Limb (tissue), 2 donors: ENCODE data around the gene EP400.

Source experiments
- DNase-seq, 2 donors: peaks; one replicate each; pipeline ENCODE4 v3.0.0-alpha.2; 2016; ENCODE audit errors: extremely low spot score in 2 of 2

EP400 gene

DNA sequence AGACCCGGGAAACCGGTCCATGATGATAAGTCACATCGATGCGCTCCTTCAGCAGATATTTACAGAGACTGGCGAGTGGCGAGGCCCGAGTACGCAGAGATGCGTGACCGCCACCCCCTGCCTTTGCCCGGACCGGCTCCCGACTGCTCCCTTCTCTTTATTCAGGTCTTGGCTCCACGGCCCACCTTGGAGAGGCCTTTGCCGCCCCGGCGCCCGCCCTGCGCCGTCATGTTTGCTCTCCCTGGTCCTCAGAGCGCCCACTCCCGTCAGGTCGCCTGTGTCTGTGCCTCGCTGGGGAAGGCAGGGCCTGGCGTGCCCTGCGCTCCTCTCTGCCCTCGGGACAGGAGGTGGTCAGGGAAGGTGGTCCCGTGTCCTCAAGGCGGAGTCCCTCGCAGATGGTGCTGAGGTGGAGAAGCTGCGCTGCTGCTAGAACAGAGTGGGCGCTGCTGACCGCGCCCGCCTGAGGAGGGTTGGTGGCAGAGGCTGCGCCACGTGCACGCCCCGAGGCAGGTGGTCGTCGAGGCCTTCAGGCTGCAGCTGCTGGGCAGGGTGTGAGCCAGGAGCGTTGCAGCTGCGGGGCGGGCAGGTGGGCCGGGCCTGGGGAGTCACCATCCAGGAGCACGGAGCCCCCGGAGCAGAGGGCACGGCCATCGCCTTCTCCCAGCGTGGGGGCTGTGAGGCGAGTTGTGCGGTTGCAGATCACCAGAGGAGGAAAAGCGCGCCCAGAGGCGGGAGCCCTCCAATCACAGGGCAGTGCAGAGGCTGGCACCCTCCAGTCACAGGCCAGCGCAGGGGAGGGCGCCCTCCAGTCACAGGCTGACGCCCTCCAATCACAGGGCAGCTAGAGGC is 167.2 kb downstream of the EP400 start:
- DNase-seq = no peak

DNA sequence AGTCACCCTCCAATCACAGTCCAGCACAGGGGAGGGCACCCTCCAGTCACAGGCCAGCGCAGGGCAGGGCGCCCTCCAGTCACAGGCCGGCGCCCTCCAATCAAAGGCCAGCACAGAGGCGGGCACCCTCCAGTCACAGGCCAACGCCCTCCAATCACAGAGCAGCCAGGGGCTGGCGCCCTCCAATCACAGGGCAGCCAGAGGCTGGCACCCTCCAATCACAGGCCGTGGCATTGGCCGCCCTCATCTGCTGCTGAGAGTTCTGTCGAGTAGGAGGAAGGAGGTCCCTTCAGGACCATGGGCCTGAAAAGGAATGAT is 167.8 kb downstream of the EP400 start:
- DNase-seq = no peak

DNA sequence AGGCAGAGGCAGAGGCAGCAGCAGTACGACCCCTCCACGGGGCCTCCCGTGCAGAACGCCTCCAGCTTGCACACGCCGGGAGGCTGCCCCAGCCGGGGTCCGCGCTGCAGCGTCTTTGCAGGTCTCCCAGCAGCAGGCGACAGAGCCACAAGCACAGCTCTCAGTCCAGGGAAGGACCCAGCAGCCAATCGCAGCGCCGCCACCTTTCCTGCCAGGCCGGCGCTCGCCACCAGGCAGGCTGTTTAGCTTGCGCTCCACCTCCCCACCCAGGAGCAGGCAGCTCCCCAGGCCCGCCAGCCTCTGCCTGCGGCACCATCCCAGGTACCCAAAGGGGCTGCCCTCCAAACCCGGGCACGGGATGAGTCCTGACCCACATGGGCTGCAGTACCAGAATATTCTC is 169.1 kb downstream of the EP400 start:
- no peak for DNase-seq

DNA sequence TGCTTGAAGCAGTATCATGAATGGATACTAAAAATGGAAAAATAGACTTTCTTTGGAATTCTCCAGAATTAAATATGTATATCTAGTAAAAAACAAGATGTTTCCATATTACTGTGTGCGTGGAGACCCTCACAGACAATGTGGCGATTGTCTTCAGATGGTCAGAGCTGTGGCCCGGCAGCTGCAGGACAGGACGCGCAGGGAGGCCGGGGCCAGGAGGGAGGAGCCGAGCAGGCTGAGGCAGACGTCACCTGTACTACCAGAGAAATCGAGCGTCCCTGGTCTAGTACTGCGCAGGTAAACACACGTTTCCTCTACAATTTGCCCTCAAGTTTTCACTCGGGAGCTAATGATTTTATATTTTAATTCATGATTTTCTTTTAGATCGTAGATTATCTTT is 171.5 kb downstream of the EP400 start:
- DNase-seq = no peak

DNA sequence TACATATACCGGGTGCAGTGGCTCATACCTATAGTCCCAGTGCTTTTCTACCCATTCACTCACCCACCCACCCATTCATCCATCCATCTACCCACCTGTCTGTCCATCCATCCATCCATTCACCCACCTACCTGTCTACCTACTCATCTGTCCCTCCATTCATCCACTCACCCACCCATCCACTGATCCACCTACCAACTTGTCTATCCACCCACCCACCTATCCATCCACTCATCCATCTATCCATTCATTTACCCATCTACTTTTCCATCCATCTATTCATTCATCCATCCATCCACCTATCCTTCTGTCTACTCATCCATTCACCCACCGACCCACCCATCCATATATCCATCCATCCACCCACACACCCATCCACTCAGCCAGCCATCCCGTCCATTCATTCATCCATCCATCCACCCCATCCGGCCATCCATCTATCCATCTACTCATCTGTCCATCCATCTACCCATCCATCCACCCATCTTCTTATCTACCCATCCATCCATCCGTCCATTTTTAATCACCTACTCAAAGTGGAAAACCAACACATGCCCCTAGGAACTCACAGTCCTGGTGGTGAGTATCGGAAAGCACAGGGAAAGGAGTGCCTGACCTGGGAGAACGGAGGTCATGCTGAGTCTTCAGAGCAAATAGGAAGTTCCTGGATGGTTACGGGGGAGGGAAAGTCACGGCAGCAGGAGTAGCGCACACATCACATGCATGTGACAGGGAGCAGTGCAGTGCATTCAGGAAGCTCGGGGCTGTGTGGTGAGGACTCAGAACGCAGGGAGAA is 174.4 kb downstream of the EP400 start:
- DNase-seq = no peak

DNA sequence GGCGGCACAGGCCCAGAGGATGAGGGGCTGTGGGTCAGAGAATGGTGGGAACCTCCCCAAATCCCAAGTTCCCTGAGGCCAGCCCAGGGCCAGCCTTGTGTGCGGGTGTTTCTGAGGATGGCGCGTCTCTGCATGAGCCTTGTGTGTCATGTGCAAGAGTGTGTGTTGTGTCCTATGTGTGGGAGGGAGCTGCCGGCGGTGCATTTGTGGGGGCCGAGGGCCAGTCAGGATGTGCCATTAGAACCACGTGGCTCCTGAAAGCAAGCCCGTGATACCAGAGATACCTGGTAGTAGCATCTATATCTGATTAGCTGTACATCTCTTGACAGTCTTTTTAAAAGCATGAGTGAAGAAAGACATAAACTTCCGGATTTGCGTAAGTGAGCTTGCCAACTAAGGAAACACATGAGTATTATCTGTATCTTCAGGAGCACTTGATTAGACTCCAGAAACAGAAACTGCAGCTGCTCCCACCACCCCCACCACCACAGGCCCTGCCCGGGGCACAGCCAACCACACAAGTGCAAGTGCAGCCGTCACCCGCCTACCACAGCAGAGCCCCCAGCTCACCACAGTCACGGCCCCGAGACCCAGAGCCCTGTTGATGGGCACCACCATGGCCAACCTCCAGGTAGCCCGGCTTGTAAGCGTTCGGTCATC is 175.2 kb downstream of the EP400 start:
- no peak for DNase-seq

DNA sequence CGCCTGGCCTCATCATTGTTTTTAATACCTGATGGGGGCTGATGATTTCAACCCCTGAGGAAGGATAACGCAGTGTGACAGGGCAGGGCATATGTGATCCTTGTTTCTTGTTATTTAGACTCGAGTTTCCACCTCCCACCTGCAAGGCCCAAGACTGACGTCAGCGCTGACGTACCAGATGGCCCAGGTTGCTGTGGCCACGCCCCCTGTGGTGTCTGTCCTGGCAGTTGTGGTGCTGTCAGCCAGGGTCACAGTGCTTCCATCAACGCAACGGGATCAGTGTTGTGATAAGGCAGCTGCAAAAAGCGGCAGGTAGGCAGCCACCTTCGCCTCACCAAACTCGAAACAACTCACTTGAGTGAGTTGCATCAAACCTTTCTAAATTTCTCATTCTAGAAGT is 176.0 kb downstream of the EP400 start:
- DNase-seq = no peak

DNA sequence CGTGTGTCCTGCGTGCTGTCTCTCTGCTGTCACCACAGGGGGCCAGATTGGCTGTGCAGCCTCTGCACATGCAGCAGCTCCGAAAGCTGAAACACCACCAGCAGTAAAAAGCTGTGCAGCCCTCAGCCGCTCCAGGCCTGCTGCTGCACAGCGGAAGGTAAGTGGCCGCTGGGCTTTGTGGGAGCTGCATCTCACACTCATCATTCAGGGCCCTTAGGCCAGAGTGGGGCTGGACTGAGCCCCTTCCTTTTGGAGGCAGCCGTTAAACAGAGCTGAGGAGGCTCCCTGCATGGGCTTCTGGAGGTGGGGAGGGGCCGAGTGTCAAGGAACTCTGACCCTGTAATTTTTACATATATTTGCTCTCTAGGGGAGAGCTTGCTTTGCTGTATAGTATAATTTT is 177.3 kb downstream of the EP400 start:
- no peak for DNase-seq

DNA sequence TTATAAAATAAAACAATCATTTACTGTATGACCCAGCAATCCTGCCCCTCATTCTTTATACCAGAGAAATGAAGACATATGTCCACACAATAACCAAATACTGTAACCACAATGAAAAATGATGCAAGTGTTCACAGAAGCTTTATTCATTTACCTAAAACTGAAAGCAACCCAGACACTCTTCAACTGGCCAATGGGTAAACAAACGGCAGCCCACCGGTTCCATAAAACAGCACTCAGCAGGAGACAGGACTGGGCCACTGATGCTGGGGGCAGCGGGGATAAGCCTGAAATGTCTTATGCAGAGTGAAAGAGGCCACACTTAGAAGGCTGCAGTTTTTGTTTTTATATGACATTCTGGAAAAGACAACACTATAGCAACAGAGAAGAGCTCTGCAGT is 179.3 kb downstream of the EP400 start:
- no peak for DNase-seq

DNA sequence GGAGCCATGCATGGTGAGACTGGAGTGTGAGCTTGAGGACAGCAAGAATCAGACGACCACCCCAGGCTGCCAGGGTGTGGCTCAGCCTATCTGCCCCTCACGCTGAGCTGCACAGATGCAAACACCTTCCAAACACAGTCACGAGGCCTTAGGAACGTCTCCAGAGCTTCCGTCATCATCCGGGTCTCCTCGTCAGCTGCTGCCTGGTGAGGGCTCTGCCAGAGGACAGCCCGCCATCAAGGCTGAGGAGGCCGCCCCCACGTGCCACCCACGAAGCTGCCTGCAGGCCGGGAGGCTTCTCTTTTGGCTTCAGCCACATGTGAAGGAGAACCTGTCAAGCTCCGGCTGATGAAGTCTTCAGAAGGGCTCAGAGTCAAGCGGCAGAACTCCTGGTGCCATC is 180.9 kb downstream of the EP400 start:
- no peak for DNase-seq
